B cell (primary cell): Measurements from ENCODE around the gene DEF6. TPM values are rescaled to one million over a fixed set of nuclear protein-coding genes. Genes with fewer than 3 reads are reported as not detected.

Experiments
- ATAC-seq: fragments of 200-7000 bp; cut with Tn5 transposase; one replicate; pipeline ENCODE4 v1.10.0; 2021; ENCODE audit warnings: low read depth, mild to moderate bottlenecking, moderate number of reproducible peaks, moderate library complexity
- CTCF ChIA-PET: fragments of 350-600 bp; sonication (Branson Sonifier 250); formaldehyde crosslinking; loops from one replicate; lab custom pipeline; 2021; ENCODE audit warnings: antibody characterized with exemption, inconsistent platforms; lab: Charles Lee
- POLR2A ChIA-PET: fragments of 350-600 bp; sonication (Branson Sonifier 250); formaldehyde crosslinking; loops from one replicate; lab custom pipeline; 2021; ENCODE audit warnings: antibody characterized with exemption; lab: Charles Lee
- DNase-seq: peaks from one replicate; pipeline ENCODE4 v3.0.0; 2013
- H2AFZ ChIP-seq: 2 replicates; pipeline ENCODE4 v1.6.1; 2012; ENCODE audit warnings: mild to moderate bottlenecking, low read depth, low read length; ENCODE audit not compliant: insufficient read depth, poor library complexity, severe bottlenecking
- H3K27ac ChIP-seq, 2 donors: 1 replicate in 1 of 2; 2 replicates in 1 of 2; pipeline ENCODE4 v1.5.1; 2012 to 2013; ENCODE audit warnings: low read length in 2 of 2, mild to moderate bottlenecking in 2 of 2, moderate library complexity in 1 of 2
- H3K27me3 ChIP-seq, 4 experiments: fragments of 200-600 bp in 1 of 4; sonication (generic) in 1 of 4; replicated peaks in 1 of 4; 1 replicate in 2 of 4; 2 replicates in 2 of 4; pipeline versions ENCODE4 v1.6.1 to v1.7.0; 2013 to 2016; ENCODE audit warnings: low read length in 3 of 4, mild to moderate bottlenecking in 2 of 4, mixed read lengths in 1 of 4, moderate library complexity in 1 of 4; ENCODE audit not compliant: insufficient read depth in 4 of 4, control insufficient read depth in 3 of 4; ENCODE audit errors: control extremely low read depth in 1 of 4
- H3K36me3 ChIP-seq, 2 experiments: replicated peaks in 1 of 2; 1 replicate in 1 of 2; 2 replicates in 1 of 2; pipeline versions ENCODE4 v1.6.1 to v1.7.1; 2013; ENCODE audit warnings: low read length in 1 of 2; ENCODE audit not compliant: insufficient read depth in 2 of 2, control insufficient read depth in 1 of 2; ENCODE audit errors: control extremely low read depth in 1 of 2, extremely low read depth in 1 of 2
- H3K4me1 ChIP-seq, 2 donors: fragments of 200-600 bp in 1 of 2; sonication (generic) in 1 of 2; 1 replicate in 1 of 2; 2 replicates in 1 of 2; pipeline versions ENCODE4 v1.5.1 to v1.6.1; 2013 to 2017; ENCODE audit warnings: low read length in 2 of 2; ENCODE audit not compliant: control insufficient read depth in 2 of 2, insufficient read depth in 2 of 2
- H3K4me2 ChIP-seq: replicated peaks from 2 replicates; pipeline ENCODE3; 2012; ENCODE audit warnings: mild to moderate bottlenecking, low read depth, low read length; ENCODE audit not compliant: poor library complexity, severe bottlenecking
- H3K4me3 ChIP-seq, 5 experiments: fragments of 200-600 bp in 1 of 5; sonication (generic) in 1 of 5; 1 replicate in 3 of 5; 2 replicates in 2 of 5; pipeline versions ENCODE4 v1.5.1 to v1.7.0; 2011 to 2016; ENCODE audit warnings: low read length in 4 of 5, mild to moderate bottlenecking in 4 of 5, low read depth in 2 of 5, control low read depth in 1 of 5, moderate library complexity in 1 of 5; ENCODE audit not compliant: insufficient read depth in 1 of 5; ENCODE audit errors: control extremely low read depth in 1 of 5, extremely low read depth in 1 of 5
- H3K79me2 ChIP-seq: fragments of 200-600 bp; sonication (generic); one replicate; pipeline ENCODE4 v1.6.0; 2016; ENCODE audit warnings: low read length; ENCODE audit not compliant: control insufficient read depth, insufficient read depth
- H3K9ac ChIP-seq: fragments of 200-600 bp; sonication (generic); 2 replicates; pipeline ENCODE4 v1.6.1; 2017; ENCODE audit warnings: mild to moderate bottlenecking, low read length, moderate library complexity
- H3K9me3 ChIP-seq, 3 donors: one replicate each; pipeline versions ENCODE4 v1.6.1 to v1.7.1; 2013; ENCODE audit warnings: low read length in 2 of 3; ENCODE audit not compliant: control insufficient read depth in 2 of 3, insufficient read depth in 1 of 3; ENCODE audit errors: control extremely low read depth in 1 of 3
- H4K20me1 ChIP-seq: 2 replicates; pipeline ENCODE4 v1.6.0; 2012; ENCODE audit warnings: mild to moderate bottlenecking, low read length; ENCODE audit not compliant: insufficient read depth, control insufficient read depth, poor library complexity, severe bottlenecking
- H3K27ac Mint-ChIP-seq: one replicate; pipeline ENCODE4 v1.8.0; 2021; ENCODE audit warnings: mixed read lengths
- H3K27me3 Mint-ChIP-seq: one replicate; pipeline ENCODE4 v1.8.0; 2021; ENCODE audit warnings: mixed read lengths
- H3K4me1 Mint-ChIP-seq: one replicate; pipeline ENCODE4 v1.8.0; 2021; ENCODE audit warnings: mixed read lengths
- H3K4me3 Mint-ChIP-seq: one replicate; pipeline ENCODE4 v1.8.0; 2021; ENCODE audit warnings: mixed read lengths
- H3K9me3 Mint-ChIP-seq: one replicate; pipeline ENCODE4 v1.8.0; 2022; ENCODE audit warnings: mixed read lengths; ENCODE audit not compliant: insufficient read depth
- EZH2 ChIP-seq: IDR thresholded peaks from 2 replicates; pipeline ENCODE4 v1.6.1; 2012; ENCODE audit warnings: borderline replicate concordance, low read depth, mild to moderate bottlenecking, moderate library complexity, low read length; ENCODE audit not compliant: insufficient read depth, poor library complexity, severe bottlenecking
- WGBS: methylation state at CpG from one replicate; pipeline ENCODE4 v1.1.5; 2013; ENCODE audit warnings: missing lambda C conversion rate; ENCODE audit not compliant: insufficient coverage; 5-methylcytosine and 5-hydroxymethylcytosine counted together
- intact Hi-C: fragments of 100-400 bp; cut with micrococcal nuclease; formaldehyde crosslinking; loops from one replicate; pipeline ENCODE4 v1.10.0; 2022
- polyA plus RNA-seq: library from polyadenylated mRNA; depleted of rRNA; stranded (reverse); fragments of >200 nt; gene quantifications from 2 replicates; pipeline ENCODE4 v1.2.3, GENCODE V29; 2012
- total RNA-seq, 2 donors: library from RNA; stranded (reverse); fragments of 120-200 nt in 1 of 2; gene quantifications; 1 replicate in 1 of 2; 2 replicates in 1 of 2; pipeline versions ENCODE4 v1.2.3 to v1.2.4, GENCODE V29; 2013 to 2022
- TF ChIP-seq, protein P1 (sequence below): fragments of 200-600 bp; IDR thresholded peaks from one replicate; pipeline ENCODE4 v1.8.0; 2022; ENCODE audit warnings: antibody characterized with exemption, mild to moderate bottlenecking

The DEF6 gene
- total and polyA plus RNA-seq, 2 donors (not counting 1 experiment from before 2014, with no cell fraction given), result 105 to 159 TPM

DNA sequence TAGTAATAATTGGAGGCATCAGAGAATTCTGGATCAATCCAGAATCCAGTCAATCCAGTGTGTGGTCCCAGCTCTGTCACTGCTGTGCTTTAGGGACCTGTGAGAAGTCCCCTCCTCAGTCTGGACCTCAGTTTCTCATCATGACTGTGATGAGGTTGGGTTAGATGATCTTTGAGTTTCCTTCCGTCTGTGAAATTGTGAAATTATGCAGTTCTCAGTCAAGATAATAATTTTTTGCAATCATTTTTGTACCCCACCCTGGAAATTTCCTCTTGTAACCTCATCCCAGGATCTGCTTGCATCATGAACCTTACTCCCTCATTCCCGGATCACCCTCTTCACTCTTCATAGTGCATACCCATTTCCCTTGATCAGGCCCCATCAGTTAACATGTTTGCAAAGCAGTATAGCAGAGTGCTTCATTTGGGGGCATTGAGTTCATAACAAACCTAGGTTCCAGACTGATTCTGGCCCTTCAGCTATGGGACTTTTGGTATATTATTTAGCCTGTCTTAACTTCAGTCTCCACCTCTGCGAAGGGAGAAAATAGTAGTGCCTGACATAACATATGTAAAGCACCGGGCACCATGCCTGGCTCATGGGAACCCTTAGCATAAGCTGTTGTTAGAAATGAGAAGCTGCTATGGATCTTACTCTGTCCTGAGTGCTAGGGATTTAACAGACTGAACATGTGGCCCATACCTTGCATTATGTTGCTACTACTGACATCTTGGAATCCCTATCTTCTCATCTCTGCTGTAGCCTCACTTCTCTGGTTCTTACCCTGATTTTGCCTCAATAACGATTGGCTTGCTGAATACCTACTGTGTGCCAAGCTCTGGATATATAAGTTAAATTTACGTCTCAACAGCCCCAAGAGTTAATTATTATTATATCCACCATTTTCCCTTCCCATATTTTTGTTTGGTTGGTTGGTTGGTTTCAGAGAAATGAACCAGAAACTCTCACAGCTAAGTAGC lies 36.7 kb upstream of the DEF6 start:
- H3K9me3 ChIP-seq, result no peaks in the 10 kb centered on the region
- DNase-seq, result no peak
- ChIA-PET CTCF (interaction anchor here (0.6 kb wide), 1 partner anchor 839 kb away, joined by 3 read pairs; no protein-coding TSS in a partner anchor), POLR2A (no interaction called here)
- ATAC-seq, result no peak
- peaks cover 59% of the 10 kb centered on the region for H3K4me1 Mint-ChIP-seq
- H3K79me2 ChIP-seq, result peaks cover 49% of the 10 kb centered on the region
- WGBS, result 100% methylated on average over 2 of the region's 6 CpGs
- peak overlapping the region; percentile 97 to 98 for H3K27ac ChIP-seq
- peak overlapping the region; percentile 77 for H3K4me2 ChIP-seq
- H3K4me1 ChIP-seq, result peaks cover 26 to 40% of the 10 kb centered on the region in 2 donors
- peak overlapping the region in 3 of 5 experiments; percentile 77 to 90 (median 81) for H3K4me3 ChIP-seq
- no peaks in the 10 kb centered on the region for H3K27me3 ChIP-seq
- H2AFZ ChIP-seq, result peak overlapping the region; percentile 70
- peak overlapping the region; percentile 83 for H3K9ac ChIP-seq
- peaks cover 7% of the 10 kb centered on the region for H4K20me1 ChIP-seq
- H3K36me3 ChIP-seq, result no peaks in the 10 kb centered on the region
- H3K27me3 Mint-ChIP-seq, result no peaks in the 10 kb centered on the region
- intact Hi-C loops, result no loop called here
- no peak for TF ChIP-seq EZH2
- TF ChIP-seq, protein P1, sequence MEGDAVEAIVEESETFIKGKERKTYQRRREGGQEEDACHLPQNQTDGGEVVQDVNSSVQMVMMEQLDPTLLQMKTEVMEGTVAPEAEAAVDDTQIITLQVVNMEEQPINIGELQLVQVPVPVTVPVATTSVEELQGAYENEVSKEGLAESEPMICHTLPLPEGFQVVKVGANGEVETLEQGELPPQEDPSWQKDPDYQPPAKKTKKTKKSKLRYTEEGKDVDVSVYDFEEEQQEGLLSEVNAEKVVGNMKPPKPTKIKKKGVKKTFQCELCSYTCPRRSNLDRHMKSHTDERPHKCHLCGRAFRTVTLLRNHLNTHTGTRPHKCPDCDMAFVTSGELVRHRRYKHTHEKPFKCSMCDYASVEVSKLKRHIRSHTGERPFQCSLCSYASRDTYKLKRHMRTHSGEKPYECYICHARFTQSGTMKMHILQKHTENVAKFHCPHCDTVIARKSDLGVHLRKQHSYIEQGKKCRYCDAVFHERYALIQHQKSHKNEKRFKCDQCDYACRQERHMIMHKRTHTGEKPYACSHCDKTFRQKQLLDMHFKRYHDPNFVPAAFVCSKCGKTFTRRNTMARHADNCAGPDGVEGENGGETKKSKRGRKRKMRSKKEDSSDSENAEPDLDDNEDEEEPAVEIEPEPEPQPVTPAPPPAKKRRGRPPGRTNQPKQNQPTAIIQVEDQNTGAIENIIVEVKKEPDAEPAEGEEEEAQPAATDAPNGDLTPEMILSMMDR, result no peak
- peak overlapping the region; percentile 98 for H3K27ac Mint-ChIP-seq
- peak overlapping the region; percentile 81 for H3K4me3 Mint-ChIP-seq
- no peaks in the 10 kb centered on the region for H3K9me3 Mint-ChIP-seq
